Glomerular visceral epithelial cell (primary cell): Measurements from ENCODE around the gene ALDH1A1.
"Not testable (repeated sequence)": the region's sequence is repeated elsewhere in the genome, so short reads cannot be mapped to it uniquely, and the experiment has no call there.

Experiments used
- DNase-seq: peaks from one replicate; pipeline ENCODE4 v3.0.0-alpha.2; 2016; ENCODE audit errors: extremely low spot score

ALDH1A1 gene

GRCh38 chr9:72896439-72896838 lies 56.4 kb downstream of the ALDH1A1 start:
- DNase-seq, result no peak

DNA sequence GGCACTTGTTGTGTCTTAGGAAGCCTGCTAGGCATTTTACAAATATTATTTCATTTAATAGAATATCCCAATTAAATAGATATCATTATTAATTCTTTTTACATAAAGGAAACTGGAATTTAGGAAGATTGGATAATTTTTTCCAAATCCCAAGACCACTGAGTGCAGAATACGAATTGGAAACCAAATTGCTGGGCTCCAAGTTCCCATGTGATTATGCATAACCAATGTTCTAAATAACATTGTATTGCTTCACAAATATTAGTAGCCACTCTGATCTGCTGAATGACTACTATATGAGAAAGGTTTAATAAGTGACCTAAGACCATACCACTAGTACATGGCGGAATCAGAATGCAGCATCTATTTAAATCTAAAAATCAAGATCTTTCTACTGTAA lies 57.7 kb downstream of the ALDH1A1 start:
- DNase-seq, result no peak

DNA sequence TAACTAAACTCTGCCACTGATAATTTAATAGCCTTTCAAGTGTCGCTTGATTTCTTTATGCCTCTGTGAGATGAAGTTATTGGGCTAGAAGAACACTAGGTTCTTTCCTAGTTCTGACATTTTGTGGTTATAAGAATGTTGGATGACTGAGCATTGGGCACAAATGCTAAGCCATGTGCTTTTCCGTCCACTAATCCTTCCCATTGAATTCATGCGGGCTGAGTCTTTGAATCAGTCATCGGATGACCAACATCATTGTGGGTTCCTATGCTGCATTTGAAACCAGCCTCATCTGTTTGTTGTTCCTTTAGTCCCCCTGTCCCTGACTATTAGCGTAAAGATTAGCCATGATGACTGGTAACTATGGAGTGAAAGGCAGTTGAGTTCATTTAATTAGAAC lies 58.5 kb downstream of the ALDH1A1 start:
- peak; percentile 59 for DNase-seq

DNA sequence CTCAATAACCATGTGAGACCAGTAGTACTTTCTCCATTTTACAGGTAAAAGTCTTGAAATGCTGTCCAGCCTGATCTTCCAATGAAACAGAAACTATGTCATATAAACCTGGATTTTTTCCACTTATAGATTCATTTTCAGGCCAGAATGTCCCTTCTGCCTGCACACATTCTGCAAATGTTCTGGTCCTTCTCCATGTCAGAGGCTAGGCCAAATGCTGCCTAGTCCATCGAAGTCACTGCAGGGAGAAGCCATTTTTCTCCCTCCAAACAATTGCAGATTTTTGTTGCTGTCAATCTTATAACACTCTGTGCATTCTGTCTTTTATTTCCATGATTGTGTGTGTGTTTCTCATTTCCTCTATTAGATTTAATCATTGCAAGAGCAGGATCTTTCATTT lies 59.4 kb downstream of the ALDH1A1 start:
- DNase-seq, result no peak

GRCh38 chr9:72891043-72891442 lies 61.8 kb downstream of the ALDH1A1 start:
- no peak for DNase-seq

GRCh38 chr9:72888943-72889342 lies 63.9 kb downstream of the ALDH1A1 start:
- DNase-seq, result no peak

DNA sequence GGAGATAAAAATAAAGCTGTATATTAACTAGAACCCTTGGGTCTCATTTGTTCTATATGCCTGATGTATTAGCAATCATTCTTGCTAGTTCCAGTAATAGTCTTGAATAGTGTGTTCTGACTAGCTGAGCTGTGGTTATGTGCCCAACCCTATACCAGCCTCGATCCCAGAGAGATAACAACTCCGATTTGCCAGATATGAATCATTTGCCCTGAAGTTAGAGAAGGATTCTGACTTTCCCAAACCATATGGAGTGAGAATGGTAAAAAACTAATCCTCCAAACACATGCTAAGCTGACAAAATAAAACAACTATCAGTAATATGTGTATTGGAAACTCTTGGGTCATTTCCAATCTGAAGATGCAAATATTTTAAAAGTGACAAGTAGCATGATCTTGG lies 64.8 kb downstream of the ALDH1A1 start:
- no peak for DNase-seq

- DNase-seq, result no peak
Observed at GRCh38 chr9:72886386-72886785, 66.5 kb downstream of the ALDH1A1 start.

- DNase-seq, result no peak
Observed at GRCh38 chr9:72884508-72884907, 68.3 kb downstream of the ALDH1A1 start.

DNA sequence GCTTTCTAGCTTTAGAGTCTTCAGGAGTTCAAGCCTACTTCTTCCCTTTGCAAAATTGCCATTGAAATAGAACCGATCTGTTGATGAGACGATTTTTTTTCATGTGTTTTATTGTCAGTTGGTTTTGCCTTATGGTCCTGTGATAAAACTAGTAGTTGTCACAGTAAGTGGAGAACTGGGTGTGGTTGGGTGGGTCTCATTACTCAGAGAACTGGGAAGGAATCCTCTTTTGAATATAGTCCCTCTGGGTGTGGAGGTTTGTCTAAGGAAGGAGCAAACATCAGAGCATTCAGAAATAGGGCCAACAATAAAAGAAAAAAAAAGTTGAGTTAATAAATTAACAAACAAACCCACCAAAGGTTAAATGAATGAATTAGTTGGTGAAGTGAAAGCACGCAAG lies 69.0 kb downstream of the ALDH1A1 start:
- no peak for DNase-seq

DNA sequence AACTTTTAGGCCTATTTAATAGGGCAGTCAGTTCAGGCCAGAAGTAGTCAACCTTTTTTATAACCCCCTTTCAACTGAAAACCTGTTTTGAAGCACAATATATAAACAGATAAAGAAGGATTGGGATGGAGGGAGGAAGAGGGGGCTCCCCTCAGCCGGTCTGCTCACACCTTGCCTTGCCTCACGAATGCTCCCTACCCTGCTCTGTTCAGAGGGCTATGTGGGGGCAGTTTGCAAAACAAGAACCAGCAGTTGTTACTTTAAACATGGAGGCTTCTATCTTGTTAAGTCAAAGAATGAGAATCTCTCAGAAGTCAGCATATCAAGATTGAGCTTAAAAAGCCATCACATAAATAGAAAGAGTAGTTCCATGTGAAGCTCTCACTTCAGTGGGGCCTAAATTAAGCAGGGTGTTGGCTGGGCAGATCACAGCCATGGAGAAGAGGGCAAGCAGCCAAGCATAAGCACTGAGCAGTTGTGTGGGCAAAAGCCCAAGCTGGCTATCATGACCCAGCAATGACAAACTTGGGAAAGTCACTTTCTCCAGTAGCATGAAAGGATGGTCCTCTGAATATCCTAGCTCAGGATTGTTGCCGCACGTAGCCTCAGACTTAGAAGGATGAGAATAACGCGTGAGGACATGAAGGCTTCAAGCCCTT lies 70.6 kb downstream of the ALDH1A1 start:
- no peak for DNase-seq

DNA sequence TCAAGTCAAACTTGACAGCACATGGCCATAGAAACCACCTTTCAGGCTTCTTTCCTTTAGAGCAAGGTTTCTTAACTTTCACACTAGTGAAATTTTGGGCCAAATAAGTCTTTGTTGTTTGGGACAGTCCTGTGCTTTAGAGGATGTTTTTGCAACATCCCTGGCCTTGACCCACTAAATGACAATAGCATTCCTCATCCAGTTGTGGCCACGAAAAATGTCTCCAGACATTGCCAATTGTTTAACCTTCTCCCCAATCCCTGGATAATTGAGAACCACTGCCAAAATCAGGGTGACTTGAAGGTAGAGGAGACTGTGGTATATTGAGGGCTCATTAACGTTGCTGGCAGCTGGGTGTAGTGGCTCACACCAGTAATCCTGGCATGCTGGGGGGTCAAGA lies 72.0 kb downstream of the ALDH1A1 start:
- no peak for DNase-seq

DNA sequence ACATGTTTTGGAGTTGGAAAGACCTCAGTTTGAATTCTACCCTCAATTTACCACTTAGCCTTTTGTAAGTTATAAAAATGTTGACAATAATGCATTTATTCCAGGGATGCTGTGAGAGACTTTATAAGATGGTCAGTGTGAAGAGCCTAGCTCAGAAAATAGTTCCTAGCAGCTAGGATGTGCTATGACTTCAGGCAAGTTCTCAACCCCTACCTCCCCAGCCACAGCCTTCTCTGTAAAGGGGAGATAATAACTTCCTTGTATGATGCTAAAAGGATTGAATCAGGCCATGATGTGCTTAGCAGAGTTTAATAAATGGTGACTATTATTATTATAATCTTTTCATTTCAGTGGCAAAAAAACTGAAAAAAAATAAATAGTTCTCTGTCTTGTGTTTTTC lies 77.6 kb downstream of the ALDH1A1 start:
- DNase-seq, result no peak

GRCh38 chr9:72874344-72874743 lies 78.5 kb downstream of the ALDH1A1 start:
- no peak for DNase-seq

GRCh38 chr9:72873456-72873855 lies 79.4 kb downstream of the ALDH1A1 start:
- no peak for DNase-seq

DNA sequence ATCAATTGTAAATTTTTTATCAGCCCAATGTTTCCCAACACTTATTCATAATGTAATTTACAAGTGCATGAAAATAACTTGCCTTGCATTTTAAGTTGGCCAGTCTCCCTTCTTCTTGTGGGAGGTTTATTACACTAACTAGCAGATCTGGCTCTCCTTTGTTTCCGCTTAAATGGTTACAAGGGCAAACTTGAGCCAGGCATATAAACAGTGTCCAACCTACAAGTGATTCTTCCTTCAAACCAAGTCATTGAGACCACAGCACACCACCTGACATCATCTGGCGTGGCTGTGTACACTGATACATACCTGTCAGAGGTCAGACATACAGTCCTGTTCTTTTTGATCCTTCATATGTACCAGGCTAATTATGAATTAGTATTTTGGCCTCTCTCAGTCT lies 80.1 kb downstream of the ALDH1A1 start:
- no peak for DNase-seq

GRCh38 chr9:72871685-72872084 lies 81.2 kb downstream of the ALDH1A1 start:
- DNase-seq, result peak; percentile 21

DNA sequence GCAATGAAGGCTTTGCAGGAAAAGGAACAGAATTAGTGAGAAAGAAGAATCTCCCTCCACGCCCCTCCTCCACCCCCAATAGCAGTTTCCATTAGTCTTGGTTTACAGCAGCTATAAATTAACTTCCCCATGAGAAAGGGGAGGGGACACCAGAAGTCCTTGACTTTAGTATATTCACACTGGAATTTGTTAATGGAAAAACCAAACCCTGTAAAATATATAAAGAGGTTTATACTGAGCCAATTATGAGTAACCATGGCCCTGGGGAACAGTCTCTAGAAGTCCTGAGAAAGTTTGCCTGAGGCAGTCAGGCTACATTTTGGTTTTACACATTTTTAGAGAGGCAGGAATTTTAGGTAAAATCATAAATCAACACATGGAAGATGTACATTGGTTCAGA lies 88.5 kb downstream of the ALDH1A1 start:
- no peak for DNase-seq

- no peak for DNase-seq
Observed at GRCh38 chr9:72863456-72864094, 89.3 kb downstream of the ALDH1A1 start.

- not testable (repeated sequence) for DNase-seq
Observed at GRCh38 chr9:72862788-72863187, 90.1 kb downstream of the ALDH1A1 start.

DNA sequence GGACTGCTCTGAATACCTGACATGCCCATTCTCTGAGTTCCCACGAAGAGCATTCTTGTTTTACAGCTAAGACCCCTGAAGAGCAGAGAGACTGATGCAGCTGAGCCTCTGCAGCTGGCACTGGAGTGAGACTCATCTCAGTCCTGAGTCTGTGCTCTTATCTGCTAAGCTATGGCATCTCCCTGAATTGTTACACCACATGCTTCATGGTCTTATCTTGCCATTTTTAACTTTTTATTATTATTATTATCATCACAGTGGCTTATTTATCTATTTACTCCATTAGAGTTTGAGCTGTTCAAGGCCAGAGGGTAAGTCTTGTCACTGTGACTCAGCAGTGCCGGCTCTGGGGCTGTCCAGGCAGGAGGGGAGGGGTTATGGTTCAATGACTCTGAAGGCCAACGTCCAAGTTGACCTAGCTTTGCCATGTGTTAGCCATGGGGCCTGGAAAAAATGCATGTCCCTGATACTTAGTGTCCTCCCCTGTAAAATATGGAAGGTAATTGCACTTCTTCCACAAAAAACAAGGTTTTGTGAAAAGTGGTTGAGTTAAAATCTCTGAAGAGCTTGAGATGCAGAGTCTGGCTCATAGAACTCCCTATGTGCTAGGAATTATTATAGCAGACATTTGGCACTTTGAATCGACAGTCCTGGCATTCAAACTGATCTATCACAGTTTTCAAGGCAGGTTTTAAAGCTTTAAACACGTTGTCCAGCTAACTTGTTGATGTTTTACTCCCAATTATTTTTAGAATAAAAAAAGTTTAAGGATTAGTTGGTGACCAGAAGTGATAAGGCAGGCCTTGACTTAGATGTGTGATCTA lies 94.6 kb downstream of the ALDH1A1 start:
- peak; percentile 30 for DNase-seq

GRCh38 chr9:72857624-72857996 lies 95.2 kb downstream of the ALDH1A1 start:
- DNase-seq, result no peak
